A172 (cell line): ENCODE measurements around the gene SCGB1D4. TPM values are rescaled to one million over a fixed set of nuclear protein-coding genes. Genes with fewer than 3 reads are reported as not detected.

Source experiments
- DNase-seq: peaks from one replicate; pipeline ENCODE4 v3.0.0-alpha.2; 2015; ENCODE audit warnings: low spot score
- total RNA-seq: library from RNA; depleted of rRNA; stranded (reverse); fragments of >200 nt; shearing (Covaris generic); gene quantifications from 2 replicates; pipeline ENCODE4 v1.2.3, GENCODE V29; 2014; rRNA removed

The SCGB1D4 gene
- total RNA-seq, 1 experiment from 2014 or later, result not detected

DNA sequence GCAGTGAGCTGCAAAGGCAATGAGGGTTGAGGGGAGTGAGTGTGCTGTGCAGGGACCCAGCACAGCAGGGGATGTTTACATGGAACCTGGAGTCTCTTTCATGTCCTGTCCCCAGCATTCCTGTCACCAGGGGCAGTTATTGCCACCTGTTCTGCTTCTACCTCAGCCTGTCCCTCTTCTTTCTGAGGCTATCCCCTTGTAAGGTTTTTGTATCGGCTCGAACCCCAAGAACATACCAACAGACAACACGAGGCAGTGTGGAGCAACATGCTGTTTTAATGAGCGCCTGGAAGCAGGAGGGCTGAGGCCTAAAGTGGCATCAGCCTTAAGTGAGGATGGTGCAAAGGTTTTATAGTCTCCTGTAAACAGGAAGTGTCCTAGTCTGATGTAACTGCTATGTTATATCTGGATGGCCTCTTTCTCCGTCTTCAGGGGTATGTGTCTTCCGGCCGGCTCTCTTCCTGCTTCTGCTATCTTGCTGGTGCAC is 25.0 kb downstream of the SCGB1D4 start:
- DNase-seq, result no peak

DNA sequence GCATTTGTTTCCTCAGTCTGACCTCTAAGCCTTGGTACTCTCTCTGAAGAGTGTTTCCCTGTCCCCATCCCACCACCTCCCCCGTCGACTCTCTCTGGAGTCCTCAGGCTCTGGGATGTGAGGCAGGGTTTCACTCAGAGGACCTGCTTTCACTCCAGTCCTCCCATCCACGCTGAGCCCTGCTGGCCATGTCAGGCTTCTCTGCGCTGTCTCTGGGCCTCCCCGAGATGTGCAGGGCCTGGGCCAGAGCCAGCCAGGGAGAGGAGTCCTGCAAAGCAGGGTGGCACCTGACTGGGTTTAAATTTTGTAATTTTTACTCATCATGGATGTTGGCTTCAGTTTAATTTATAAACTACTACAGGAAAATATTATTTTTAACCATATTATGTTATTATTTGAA is 25.6 kb downstream of the SCGB1D4 start:
- DNase-seq, result no peak

DNA sequence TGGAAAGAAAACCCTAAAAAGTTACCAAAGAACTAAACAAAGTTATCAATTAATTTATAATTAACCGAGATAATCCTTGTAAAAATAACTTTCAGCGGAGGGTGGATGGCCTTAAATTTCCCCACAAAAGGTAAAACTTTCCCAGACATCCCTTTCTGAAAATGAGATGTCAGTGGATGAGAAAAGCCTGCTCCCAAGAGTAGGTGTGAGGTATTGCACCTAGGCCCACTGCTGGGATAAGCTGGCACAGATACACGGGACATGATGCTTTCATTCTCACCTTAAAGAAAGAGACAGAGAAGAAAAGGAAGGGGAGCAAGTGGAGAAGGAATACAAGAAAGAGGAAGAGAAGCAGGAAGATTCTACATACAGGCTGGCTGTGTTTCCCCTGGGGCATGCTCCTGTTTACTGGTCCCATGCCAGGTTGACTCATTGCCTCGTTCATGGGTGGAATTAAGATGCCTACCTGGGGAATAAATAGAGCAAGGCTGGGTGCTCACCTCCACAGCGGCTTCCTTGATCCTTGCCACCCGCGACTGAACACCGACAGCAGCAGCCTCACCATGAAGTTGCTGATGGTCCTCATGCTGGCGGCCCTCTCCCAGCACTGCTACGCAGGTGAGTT is 29.1 kb downstream of the SCGB1D4 start, which contains the start of gene SCGB2A2:
SCGB2A2 (plus strand) TSS at position 505 of the 625 bp plus-strand sequence; CDS start at position 564, 59 bp downstream.
- no peak for DNase-seq

GRCh38 chr11:62267576-62267975 is 31.3 kb downstream of the SCGB1D4 start:
- DNase-seq, result no peak

DNA sequence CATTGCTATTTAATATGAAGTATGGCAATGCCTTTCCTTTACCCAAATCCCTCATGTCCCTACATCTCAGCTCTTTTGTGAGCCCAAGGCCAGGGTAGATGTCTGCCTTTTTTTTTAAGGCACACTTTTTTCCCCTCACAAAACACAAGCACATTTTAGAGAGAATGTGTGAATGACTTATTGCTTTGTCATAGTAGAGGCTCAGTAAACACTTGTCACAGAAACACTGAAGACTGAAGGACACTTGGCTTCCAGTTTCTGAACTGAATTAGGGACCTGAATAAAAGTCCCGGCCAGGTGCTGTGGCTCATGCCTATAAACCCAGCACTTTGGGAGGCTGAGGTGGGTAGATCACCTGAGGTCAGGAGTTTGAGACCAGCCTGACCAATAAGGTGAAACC is 31.8 kb downstream of the SCGB1D4 start:
- no peak for DNase-seq

- peak; percentile 29 for DNase-seq
Measured at GRCh38 chr11:62266558-62266957, 32.3 kb downstream of the SCGB1D4 start.

GRCh38 chr11:62264004-62264403 is 34.9 kb downstream of the SCGB1D4 start:
- DNase-seq, result no peak

DNA sequence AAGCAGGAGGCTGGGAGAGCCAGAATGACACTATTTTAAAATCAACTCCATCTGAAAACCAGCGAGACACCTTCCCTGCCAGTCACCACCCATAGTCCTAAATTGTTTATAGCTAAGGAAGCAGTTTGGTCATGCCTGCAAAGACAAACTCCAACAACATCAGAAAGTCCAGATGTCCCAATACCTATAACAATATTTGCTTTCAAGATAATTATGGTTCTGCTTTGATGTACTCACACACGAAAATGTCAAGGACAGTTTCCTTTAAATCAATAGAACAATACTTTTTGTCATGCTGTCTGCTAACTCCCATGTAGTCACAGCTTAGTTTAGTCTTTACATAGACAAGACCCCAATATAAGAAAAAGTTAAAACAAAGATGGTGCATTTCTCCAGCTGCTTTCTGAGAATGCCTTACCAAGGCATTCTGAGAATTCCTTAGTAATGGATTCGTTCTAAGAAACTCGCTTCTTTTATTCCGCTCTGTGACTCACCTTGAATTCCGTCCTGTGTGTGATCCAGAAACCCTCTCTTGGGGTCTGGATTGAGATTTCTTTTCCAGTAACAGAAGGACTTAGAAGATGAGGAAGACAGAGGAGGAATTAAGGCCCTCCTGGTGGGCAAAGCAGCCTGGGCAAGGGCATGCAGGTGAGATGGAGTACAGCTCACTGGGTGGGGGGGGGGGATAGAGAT is 38.5 kb downstream of the SCGB1D4 start:
- DNase-seq, result no peak

GRCh38 chr11:62256281-62256680 is 42.6 kb downstream of the SCGB1D4 start:
- peak; percentile 7 for DNase-seq

DNA sequence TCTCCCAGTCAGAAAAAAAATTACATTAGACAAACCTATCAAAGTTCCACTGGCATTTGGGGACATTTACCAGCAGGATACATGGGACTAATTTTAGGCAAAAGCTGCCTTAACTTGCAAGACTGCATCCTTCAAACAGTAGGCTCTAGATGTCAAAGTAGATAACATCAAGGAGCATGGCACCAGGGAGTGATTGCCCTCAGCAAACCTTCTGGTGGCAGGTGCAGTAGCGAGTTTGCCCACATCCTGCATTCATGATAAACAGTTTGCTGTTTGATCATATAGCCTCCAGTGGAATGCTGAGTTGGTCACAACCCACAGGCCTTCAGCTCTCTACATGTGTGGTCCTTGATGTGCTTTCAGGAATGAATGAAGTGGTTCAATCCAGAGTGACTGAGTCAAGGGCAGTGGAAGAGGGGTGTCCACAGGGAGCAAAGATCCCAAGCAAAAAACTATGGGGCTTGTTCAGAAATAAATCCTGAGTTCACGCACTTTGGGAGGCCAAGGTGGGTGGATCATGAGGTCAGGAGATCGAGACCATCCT is 44.8 kb downstream of the SCGB1D4 start:
- DNase-seq, result no peak

- no peak for DNase-seq
Measured at GRCh38 chr11:62251698-62252097, 47.2 kb downstream of the SCGB1D4 start.

Other genes with a start within 250 kb of the SCGB1D4 start
- 52.5 and 66.1 TPM in 2 replicates for gene INCENP, start 175.1 kb downstream of the SCGB1D4 start, total RNA-seq
- not detected in 2 replicates for gene SCGB1D1, start 108.9 kb downstream of the SCGB1D4 start, total RNA-seq
- not detected in 2 replicates for gene SCGB2A1, start 90.4 kb downstream of the SCGB1D4 start, total RNA-seq
- not detected in 2 replicates for gene SCGB1D2, start 56.8 kb downstream of the SCGB1D4 start, total RNA-seq
- gene SCGB2A2, start 28.9 kb downstream of the SCGB1D4 start, total RNA-seq, result not detected in 2 replicates
- 19.9 and 26.5 TPM in 2 replicates for gene ASRGL1, start 38.4 kb upstream of the SCGB1D4 start, total RNA-seq
- not detected in 2 replicates for gene SCGB1A1, start 120.0 kb upstream of the SCGB1D4 start, total RNA-seq
- gene AHNAK, start 247.7 kb upstream of the SCGB1D4 start, total RNA-seq, result 298 and 391 TPM in 2 replicates